GM23338 (cell line): Measurements from ENCODE around the gene NOX5. TPM values are rescaled to one million over a fixed set of nuclear protein-coding genes. Genes with fewer than 3 reads are reported as not detected.

Source experiments
- ATAC-seq: fragments of 200-7000 bp; cut with Tn5 transposase; 3 replicates; pipeline ENCODE4 v1.9.1; 2020
- DNase-seq: peaks from one replicate; pipeline ENCODE4 v3.0.0-alpha.2; 2015; ENCODE audit warnings: low spot score
- H2AFZ ChIP-seq: fragments of 200-600 bp; sonication (generic); 2 replicates; pipeline ENCODE4 v1.8.0; 2016; ENCODE audit warnings: antibody characterized with exemption, mild to moderate bottlenecking, moderate library complexity
- H3F3A ChIP-seq: fragments of 200-600 bp; sonication (generic); replicated peaks from 2 replicates; pipeline ENCODE4 v1.8.0; 2017; ENCODE audit warnings: antibody characterized with exemption, mixed run types, low read depth
- H3K27ac ChIP-seq: fragments of 200-600 bp; sonication (generic); 2 replicates; pipeline ENCODE4 v1.6.1; 2016; ENCODE audit warnings: low read depth
- H3K27me3 ChIP-seq: fragments of 200-600 bp; sonication (generic); 2 replicates; pipeline ENCODE4 v1.8.0; 2016; ENCODE audit warnings: mild to moderate bottlenecking, mixed run types, moderate library complexity; ENCODE audit not compliant: insufficient read depth
- H3K36me3 ChIP-seq: fragments of 200-600 bp; sonication (generic); 2 replicates; pipeline ENCODE4 v1.8.0; 2016; ENCODE audit warnings: mild to moderate bottlenecking; ENCODE audit not compliant: insufficient read depth
- H3K4me1 ChIP-seq: fragments of 200-600 bp; sonication (generic); 2 replicates; pipeline ENCODE4 v1.8.0; 2016; ENCODE audit warnings: mild to moderate bottlenecking, moderate library complexity; ENCODE audit not compliant: insufficient read depth
- H3K4me2 ChIP-seq: fragments of 200-600 bp; sonication (generic); 2 replicates; pipeline ENCODE4 v1.7.1; 2017; ENCODE audit warnings: mixed run types
- H3K4me3 ChIP-seq: fragments of 200-600 bp; sonication (generic); 2 replicates; pipeline ENCODE4 v1.6.1; 2016; ENCODE audit warnings: mixed run types
- H3K79me2 ChIP-seq: fragments of 200-600 bp; sonication (generic); replicated peaks from 2 replicates; pipeline ENCODE4 v1.8.0; 2017; ENCODE audit warnings: mild to moderate bottlenecking; ENCODE audit not compliant: insufficient read depth
- H3K9me2 ChIP-seq: fragments of 200-600 bp; sonication (generic); 2 replicates; pipeline ENCODE4 v1.8.0; 2017; ENCODE audit not compliant: insufficient read depth
- H4K20me1 ChIP-seq: fragments of 200-600 bp; sonication (generic); replicated peaks from 2 replicates; pipeline ENCODE4 v1.8.0; 2017; ENCODE audit warnings: mild to moderate bottlenecking; ENCODE audit not compliant: insufficient read depth
- H3K27ac Mint-ChIP-seq: 2 replicates; pipeline ENCODE4 v1.8.0; 2020; ENCODE audit warnings: inconsistent platforms, mild to moderate bottlenecking, moderate library complexity, mixed read lengths
- H3K27me3 Mint-ChIP-seq: 3 replicates; pipeline ENCODE4 v1.8.0; 2022; ENCODE audit warnings: low read depth, mild to moderate bottlenecking, moderate library complexity, mixed read lengths, inconsistent platforms; ENCODE audit not compliant: insufficient read depth, poor library complexity
- H3K36me3 Mint-ChIP-seq: 3 replicates; pipeline ENCODE4 v1.8.0; 2021; ENCODE audit warnings: low read depth, mild to moderate bottlenecking, inconsistent platforms, moderate library complexity, mixed read lengths
- H3K4me1 Mint-ChIP-seq: 3 replicates; pipeline ENCODE4 v1.8.0; 2020; ENCODE audit warnings: mild to moderate bottlenecking, inconsistent platforms, mixed read lengths
- H3K4me3 Mint-ChIP-seq: 3 replicates; pipeline ENCODE4 v1.8.0; 2021; ENCODE audit warnings: moderate library complexity, mild to moderate bottlenecking, inconsistent platforms, mixed read lengths
- H3K9me3 Mint-ChIP-seq: 3 replicates; pipeline ENCODE4 v1.8.0; 2020; ENCODE audit warnings: moderate library complexity, mild to moderate bottlenecking, inconsistent platforms, mixed read lengths
- CREB1 ChIP-seq: fragments of 250-450 bp; sonication (Bioruptor Pico); IDR thresholded peaks from 2 replicates; pipeline ENCODE4 v1.5.0; 2020; ENCODE audit warnings: low read depth, mild to moderate bottlenecking, moderate library complexity
- EZH2 ChIP-seq: fragments of 200-600 bp; sonication (generic); IDR thresholded peaks from one replicate; pipeline ENCODE4 v1.8.0; 2017; ENCODE audit warnings: antibody characterized with exemption, mild to moderate bottlenecking, low read depth; ENCODE audit not compliant: unreplicated experiment
- EZH2phosphoT487 ChIP-seq: fragments of 200-600 bp; sonication (generic); IDR thresholded peaks from one replicate; pipeline ENCODE4 v1.8.1; 2018; ENCODE audit warnings: antibody characterized with exemption; ENCODE audit not compliant: unreplicated experiment
- JUNB ChIP-seq: IDR thresholded peaks from one replicate; pipeline ENCODE4 v1.6.1; 2016; ENCODE audit warnings: antibody characterized with exemption; ENCODE audit not compliant: unreplicated experiment
- NANOG ChIP-seq: IDR thresholded peaks from 2 replicates; pipeline ENCODE4 v1.6.1; 2016; ENCODE audit warnings: antibody characterized with exemption, borderline replicate concordance
- POLR2AphosphoS5 ChIP-seq: IDR thresholded peaks from 2 replicates; pipeline ENCODE4 v1.6.1; 2016; ENCODE audit warnings: antibody characterized with exemption, low read depth
- STAT1 ChIP-seq: IDR thresholded peaks from one replicate; pipeline ENCODE4 v1.6.1; 2016; ENCODE audit warnings: antibody characterized with exemption; ENCODE audit not compliant: unreplicated experiment
- ZNF114 ChIP-seq: fragments of 250-450 bp; sonication (Bioruptor Pico); IDR thresholded peaks from 2 replicates; pipeline ENCODE4 v1.5.0; 2020; ENCODE audit warnings: mild to moderate bottlenecking, moderate library complexity
- ZNF331 ChIP-seq: fragments of 250-450 bp; sonication (Bioruptor Pico); IDR thresholded peaks from 2 replicates; pipeline ENCODE4 v1.5.0; 2020; ENCODE audit warnings: low read depth, mild to moderate bottlenecking, moderate library complexity
- polyA plus RNA-seq: library from polyadenylated mRNA; unstranded; fragments of >200 nt; fragmentation: Nextera tagmentation; extraction: Ambion mirVana; gene quantifications from 2 replicates; pipeline ENCODE4 v1.2.1, GENCODE V29; 2016
- total RNA-seq: library from RNA; depleted of rRNA; stranded (reverse); fragments of >200 nt; shearing (Covaris generic); gene quantifications from 2 replicates; pipeline ENCODE4 v1.2.3, GENCODE V29; 2014
- TF ChIP-seq, protein P1 (sequence below), 2 experiments: fragments of 200-600 bp in 1 of 2; sonication (generic) in 1 of 2; conservative IDR thresholded peaks; 2 replicates each; pipeline versions ENCODE4 v1.5.1 to v1.6.1; 2016 to 2017; ENCODE audit warnings: antibody characterized with exemption in 2 of 2, low read depth in 2 of 2, mild to moderate bottlenecking in 2 of 2, moderate library complexity in 1 of 2
- TF ChIP-seq, protein P2 (sequence below): fragments of 250-450 bp; sonication (Bioruptor Pico); IDR thresholded peaks from 2 replicates; pipeline ENCODE4 v1.5.0; 2020; ENCODE audit warnings: mild to moderate bottlenecking, moderate library complexity
- TF ChIP-seq, protein P3 (sequence below): IDR thresholded peaks from 2 replicates; pipeline ENCODE4 v1.6.1; 2016; ENCODE audit warnings: antibody characterized with exemption
- TF ChIP-seq, protein P4 (sequence below): IDR thresholded peaks from one replicate; pipeline ENCODE4 v1.6.1; 2018; ENCODE audit warnings: antibody characterized with exemption; ENCODE audit not compliant: unreplicated experiment

Gene NOX5
- total and polyA plus RNA-seq, 2 experiments from 2014 or later, result 0.03 TPM; not detected in 1

DNA sequence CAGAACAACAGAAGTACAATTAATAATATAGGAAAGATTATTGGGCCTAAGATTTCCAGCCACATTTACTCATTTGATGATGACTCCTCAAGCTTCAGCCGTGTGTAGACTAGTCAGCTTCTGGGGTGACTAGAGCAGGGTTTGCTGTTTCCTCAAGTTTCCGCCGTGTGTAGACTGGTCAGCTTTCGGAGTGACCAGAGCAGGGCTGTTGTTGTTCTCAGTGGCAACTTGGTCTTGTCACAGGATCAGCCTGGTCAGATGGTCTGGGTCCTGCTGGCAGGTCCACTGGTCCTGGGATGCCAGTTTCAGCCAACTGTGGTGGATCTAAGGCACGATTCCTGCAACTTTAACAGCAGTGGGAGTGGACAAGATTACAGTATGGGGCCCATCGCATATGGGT is 21.8 kb upstream of the NOX5 start:
- peaks cover 23% of the 10 kb centered on the region for H3K4me1 Mint-ChIP-seq
- Histone ChIP-seq H3K36me3 (no peaks in the 10 kb centered on the region), H3K9me2 (peaks cover 3% of the 10 kb centered on the region), H3F3A (no peaks in the 10 kb centered on the region), H3K4me2 (no peak overlapping the region), H2AFZ (no peak overlapping the region), H3K27ac (no peak overlapping the region), H3K27me3 (no peaks in the 10 kb centered on the region), H3K4me3 (no peak overlapping the region), H3K79me2 (no peaks in the 10 kb centered on the region), H4K20me1 (no peaks in the 10 kb centered on the region), H3K4me1 (peaks cover 10% of the 10 kb centered on the region)
- H3K27me3 Mint-ChIP-seq, result peaks cover 22% of the 10 kb centered on the region
- H3K27ac Mint-ChIP-seq, result no peak overlapping the region
- TF ChIP-seq, protein P1, sequence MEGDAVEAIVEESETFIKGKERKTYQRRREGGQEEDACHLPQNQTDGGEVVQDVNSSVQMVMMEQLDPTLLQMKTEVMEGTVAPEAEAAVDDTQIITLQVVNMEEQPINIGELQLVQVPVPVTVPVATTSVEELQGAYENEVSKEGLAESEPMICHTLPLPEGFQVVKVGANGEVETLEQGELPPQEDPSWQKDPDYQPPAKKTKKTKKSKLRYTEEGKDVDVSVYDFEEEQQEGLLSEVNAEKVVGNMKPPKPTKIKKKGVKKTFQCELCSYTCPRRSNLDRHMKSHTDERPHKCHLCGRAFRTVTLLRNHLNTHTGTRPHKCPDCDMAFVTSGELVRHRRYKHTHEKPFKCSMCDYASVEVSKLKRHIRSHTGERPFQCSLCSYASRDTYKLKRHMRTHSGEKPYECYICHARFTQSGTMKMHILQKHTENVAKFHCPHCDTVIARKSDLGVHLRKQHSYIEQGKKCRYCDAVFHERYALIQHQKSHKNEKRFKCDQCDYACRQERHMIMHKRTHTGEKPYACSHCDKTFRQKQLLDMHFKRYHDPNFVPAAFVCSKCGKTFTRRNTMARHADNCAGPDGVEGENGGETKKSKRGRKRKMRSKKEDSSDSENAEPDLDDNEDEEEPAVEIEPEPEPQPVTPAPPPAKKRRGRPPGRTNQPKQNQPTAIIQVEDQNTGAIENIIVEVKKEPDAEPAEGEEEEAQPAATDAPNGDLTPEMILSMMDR (conservative IDR thresholded peaks at IDR 0.05; ENCODE audit: low read depth in 2 of 2), result no peak
- TF ChIP-seq, protein P2, sequence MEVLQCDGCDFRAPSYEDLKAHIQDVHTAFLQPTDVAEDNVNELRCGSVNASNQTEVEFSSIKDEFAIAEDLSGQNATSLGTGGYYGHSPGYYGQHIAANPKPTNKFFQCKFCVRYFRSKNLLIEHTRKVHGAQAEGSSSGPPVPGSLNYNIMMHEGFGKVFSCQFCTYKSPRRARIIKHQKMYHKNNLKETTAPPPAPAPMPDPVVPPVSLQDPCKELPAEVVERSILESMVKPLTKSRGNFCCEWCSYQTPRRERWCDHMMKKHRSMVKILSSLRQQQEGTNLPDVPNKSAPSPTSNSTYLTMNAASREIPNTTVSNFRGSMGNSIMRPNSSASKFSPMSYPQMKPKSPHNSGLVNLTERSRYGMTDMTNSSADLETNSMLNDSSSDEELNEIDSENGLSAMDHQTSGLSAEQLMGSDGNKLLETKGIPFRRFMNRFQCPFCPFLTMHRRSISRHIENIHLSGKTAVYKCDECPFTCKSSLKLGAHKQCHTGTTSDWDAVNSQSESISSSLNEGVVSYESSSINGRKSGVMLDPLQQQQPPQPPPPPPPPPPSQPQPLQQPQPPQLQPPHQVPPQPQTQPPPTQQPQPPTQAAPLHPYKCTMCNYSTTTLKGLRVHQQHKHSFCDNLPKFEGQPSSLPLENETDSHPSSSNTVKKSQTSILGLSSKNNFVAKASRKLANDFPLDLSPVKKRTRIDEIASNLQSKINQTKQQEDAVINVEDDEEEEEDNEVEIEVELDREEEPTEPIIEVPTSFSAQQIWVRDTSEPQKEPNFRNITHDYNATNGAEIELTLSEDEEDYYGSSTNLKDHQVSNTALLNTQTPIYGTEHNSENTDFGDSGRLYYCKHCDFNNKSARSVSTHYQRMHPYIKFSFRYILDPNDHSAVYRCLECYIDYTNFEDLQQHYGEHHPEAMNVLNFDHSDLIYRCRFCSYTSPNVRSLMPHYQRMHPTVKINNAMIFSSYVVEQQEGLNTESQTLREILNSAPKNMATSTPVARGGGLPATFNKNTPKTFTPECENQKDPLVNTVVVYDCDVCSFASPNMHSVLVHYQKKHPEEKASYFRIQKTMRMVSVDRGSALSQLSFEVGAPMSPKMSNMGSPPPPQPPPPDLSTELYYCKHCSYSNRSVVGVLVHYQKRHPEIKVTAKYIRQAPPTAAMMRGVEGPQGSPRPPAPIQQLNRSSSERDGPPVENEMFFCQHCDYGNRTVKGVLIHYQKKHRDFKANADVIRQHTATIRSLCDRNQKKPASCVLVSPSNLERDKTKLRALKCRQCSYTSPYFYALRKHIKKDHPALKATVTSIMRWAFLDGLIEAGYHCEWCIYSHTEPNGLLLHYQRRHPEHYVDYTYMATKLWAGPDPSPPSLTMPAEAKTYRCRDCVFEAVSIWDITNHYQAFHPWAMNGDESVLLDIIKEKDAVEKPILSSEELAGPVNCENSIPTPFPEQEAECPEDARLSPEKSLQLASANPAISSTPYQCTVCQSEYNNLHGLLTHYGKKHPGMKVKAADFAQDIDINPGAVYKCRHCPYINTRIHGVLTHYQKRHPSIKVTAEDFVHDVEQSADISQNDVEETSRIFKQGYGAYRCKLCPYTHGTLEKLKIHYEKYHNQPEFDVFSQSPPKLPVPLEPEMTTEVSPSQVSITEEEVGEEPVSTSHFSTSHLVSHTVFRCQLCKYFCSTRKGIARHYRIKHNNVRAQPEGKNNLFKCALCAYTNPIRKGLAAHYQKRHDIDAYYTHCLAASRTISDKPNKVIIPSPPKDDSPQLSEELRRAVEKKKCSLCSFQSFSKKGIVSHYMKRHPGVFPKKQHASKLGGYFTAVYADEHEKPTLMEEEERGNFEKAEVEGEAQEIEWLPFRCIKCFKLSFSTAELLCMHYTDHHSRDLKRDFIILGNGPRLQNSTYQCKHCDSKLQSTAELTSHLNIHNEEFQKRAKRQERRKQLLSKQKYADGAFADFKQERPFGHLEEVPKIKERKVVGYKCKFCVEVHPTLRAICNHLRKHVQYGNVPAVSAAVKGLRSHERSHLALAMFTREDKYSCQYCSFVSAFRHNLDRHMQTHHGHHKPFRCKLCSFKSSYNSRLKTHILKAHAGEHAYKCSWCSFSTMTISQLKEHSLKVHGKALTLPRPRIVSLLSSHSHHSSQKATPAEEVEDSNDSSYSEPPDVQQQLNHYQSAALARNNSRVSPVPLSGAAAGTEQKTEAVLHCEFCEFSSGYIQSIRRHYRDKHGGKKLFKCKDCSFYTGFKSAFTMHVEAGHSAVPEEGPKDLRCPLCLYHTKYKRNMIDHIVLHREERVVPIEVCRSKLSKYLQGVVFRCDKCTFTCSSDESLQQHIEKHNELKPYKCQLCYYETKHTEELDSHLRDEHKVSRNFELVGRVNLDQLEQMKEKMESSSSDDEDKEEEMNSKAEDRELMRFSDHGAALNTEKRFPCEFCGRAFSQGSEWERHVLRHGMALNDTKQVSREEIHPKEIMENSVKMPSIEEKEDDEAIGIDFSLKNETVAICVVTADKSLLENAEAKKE (CRISPR knock-in tag), result no peak
- no peak for TF ChIP-seq STAT1
- TF ChIP-seq EZH2phosphoT487, result no peak
- TF ChIP-seq CREB1 (CRISPR knock-in tag), result no peak
- TF ChIP-seq, protein P3, sequence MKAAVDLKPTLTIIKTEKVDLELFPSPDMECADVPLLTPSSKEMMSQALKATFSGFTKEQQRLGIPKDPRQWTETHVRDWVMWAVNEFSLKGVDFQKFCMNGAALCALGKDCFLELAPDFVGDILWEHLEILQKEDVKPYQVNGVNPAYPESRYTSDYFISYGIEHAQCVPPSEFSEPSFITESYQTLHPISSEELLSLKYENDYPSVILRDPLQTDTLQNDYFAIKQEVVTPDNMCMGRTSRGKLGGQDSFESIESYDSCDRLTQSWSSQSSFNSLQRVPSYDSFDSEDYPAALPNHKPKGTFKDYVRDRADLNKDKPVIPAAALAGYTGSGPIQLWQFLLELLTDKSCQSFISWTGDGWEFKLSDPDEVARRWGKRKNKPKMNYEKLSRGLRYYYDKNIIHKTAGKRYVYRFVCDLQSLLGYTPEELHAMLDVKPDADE, result no peak
- TF ChIP-seq NANOG, result no peak
- TF ChIP-seq ZNF331, result no peak
- TF ChIP-seq ZNF114 (CRISPR knock-in tag), result no peak
- TF ChIP-seq, protein P4, sequence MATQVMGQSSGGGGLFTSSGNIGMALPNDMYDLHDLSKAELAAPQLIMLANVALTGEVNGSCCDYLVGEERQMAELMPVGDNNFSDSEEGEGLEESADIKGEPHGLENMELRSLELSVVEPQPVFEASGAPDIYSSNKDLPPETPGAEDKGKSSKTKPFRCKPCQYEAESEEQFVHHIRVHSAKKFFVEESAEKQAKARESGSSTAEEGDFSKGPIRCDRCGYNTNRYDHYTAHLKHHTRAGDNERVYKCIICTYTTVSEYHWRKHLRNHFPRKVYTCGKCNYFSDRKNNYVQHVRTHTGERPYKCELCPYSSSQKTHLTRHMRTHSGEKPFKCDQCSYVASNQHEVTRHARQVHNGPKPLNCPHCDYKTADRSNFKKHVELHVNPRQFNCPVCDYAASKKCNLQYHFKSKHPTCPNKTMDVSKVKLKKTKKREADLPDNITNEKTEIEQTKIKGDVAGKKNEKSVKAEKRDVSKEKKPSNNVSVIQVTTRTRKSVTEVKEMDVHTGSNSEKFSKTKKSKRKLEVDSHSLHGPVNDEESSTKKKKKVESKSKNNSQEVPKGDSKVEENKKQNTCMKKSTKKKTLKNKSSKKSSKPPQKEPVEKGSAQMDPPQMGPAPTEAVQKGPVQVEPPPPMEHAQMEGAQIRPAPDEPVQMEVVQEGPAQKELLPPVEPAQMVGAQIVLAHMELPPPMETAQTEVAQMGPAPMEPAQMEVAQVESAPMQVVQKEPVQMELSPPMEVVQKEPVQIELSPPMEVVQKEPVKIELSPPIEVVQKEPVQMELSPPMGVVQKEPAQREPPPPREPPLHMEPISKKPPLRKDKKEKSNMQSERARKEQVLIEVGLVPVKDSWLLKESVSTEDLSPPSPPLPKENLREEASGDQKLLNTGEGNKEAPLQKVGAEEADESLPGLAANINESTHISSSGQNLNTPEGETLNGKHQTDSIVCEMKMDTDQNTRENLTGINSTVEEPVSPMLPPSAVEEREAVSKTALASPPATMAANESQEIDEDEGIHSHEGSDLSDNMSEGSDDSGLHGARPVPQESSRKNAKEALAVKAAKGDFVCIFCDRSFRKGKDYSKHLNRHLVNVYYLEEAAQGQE, result no peak
- TF ChIP-seq EZH2, result no peak
- no peak for TF ChIP-seq POLR2AphosphoS5
- no peak for TF ChIP-seq JUNB
- no peak overlapping the region for H3K4me3 Mint-ChIP-seq
- H3K36me3 Mint-ChIP-seq, result peaks cover 19% of the 10 kb centered on the region
- DNase-seq (no peak), ATAC-seq (no peak)
- H3K9me3 Mint-ChIP-seq, result peaks cover 26% of the 10 kb centered on the region
